RWPE2 (cell line): ENCODE data around the gene KLHDC10.

ENCODE experiments used
- ATAC-seq: fragments of 200-7000 bp; cut with Tn5 transposase; 3 replicates; pipeline ENCODE4 v1.9.1; 2021; ENCODE audit warnings: low read depth
- DNase-seq: peaks from one replicate; pipeline ENCODE4 v3.0.0-alpha.2; 2020; ENCODE audit warnings: low spot score
- H3K27ac ChIP-seq: fragments of 450-650 bp; 2 replicates; pipeline ENCODE4 v1.5.1; 2017; ENCODE audit warnings: mild to moderate bottlenecking; ENCODE audit not compliant: poor library complexity, severe bottlenecking
- H3K27me3 ChIP-seq: fragments of 250-450 bp; sonication (Bioruptor Pico); 2 replicates; pipeline ENCODE4 v1.5.1; 2021; ENCODE audit warnings: mild to moderate bottlenecking, moderate library complexity; ENCODE audit not compliant: insufficient read depth, poor library complexity, severe bottlenecking
- H3K36me3 ChIP-seq: fragments of 250-450 bp; sonication (Bioruptor Pico); 2 replicates; pipeline ENCODE4 v1.5.1; 2020; ENCODE audit warnings: low read depth, mild to moderate bottlenecking, moderate library complexity
- H3K4me1 ChIP-seq: fragments of 250-450 bp; sonication (Bioruptor Pico); 2 replicates; pipeline ENCODE4 v1.5.1; 2021; ENCODE audit warnings: mild to moderate bottlenecking, moderate library complexity; ENCODE audit not compliant: insufficient read depth, poor library complexity, severe bottlenecking
- H3K4me3 ChIP-seq: fragments of 250-450 bp; sonication (Bioruptor Pico); 2 replicates; pipeline ENCODE4 v1.5.1; 2021; ENCODE audit warnings: mild to moderate bottlenecking, moderate library complexity; ENCODE audit not compliant: severe bottlenecking
- H3K9me3 ChIP-seq: fragments of 250-450 bp; sonication (Bioruptor Pico); 2 replicates; pipeline ENCODE4 v1.5.1; 2021; ENCODE audit warnings: mild to moderate bottlenecking, moderate library complexity; ENCODE audit not compliant: severe bottlenecking
- TF ChIP-seq, protein P1 (sequence below): fragments of 450-650 bp; IDR thresholded peaks from one replicate; pipeline ENCODE4 v1.5.1; 2017; ENCODE audit warnings: mild to moderate bottlenecking, moderate library complexity; ENCODE audit not compliant: poor library complexity, severe bottlenecking

KLHDC10 gene

DNA sequence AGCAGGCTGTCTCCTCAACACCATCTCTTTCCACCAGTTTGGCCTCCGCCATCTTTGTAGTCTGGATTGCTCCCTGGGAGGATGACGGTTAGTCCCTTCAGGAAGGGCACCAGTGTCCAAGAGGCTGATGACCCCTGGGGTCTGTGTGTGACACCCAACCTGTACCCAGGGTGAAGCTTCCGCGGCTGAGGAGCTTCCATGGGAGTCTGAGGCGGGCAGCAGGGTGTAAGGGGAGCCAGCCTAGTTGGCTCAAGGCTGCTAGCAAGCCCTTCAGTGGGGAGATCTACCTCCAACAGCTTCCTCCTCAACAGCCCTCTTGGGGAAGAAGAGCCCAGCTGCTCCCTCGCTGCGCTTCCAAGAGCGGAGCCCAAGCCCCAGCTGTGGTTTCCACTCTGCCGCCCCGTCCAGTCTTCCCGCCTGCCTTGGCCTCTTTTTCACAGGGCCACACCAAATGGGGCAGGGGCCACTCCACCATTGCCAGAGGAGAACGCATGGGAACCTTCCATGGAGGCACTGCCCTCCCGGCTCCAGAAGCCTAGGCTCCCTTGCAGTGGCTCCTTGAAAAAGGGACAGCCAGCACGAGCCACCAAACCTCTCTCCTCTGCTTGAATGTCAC is 77.5 kb downstream of the KLHDC10 start:
- Histone ChIP-seq H3K9me3 (no peaks in the 10 kb centered on the region), H3K4me1 (peaks cover 12% of the 10 kb centered on the region), H3K4me3 (no peak overlapping the region), H3K27me3 (no peaks in the 10 kb centered on the region), H3K27ac (no peak overlapping the region), H3K36me3 (no peaks in the 10 kb centered on the region)
- DNase-seq (no peak), ATAC-seq (no peak)
- TF ChIP-seq, protein P1, sequence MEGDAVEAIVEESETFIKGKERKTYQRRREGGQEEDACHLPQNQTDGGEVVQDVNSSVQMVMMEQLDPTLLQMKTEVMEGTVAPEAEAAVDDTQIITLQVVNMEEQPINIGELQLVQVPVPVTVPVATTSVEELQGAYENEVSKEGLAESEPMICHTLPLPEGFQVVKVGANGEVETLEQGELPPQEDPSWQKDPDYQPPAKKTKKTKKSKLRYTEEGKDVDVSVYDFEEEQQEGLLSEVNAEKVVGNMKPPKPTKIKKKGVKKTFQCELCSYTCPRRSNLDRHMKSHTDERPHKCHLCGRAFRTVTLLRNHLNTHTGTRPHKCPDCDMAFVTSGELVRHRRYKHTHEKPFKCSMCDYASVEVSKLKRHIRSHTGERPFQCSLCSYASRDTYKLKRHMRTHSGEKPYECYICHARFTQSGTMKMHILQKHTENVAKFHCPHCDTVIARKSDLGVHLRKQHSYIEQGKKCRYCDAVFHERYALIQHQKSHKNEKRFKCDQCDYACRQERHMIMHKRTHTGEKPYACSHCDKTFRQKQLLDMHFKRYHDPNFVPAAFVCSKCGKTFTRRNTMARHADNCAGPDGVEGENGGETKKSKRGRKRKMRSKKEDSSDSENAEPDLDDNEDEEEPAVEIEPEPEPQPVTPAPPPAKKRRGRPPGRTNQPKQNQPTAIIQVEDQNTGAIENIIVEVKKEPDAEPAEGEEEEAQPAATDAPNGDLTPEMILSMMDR, result no peak

DNA sequence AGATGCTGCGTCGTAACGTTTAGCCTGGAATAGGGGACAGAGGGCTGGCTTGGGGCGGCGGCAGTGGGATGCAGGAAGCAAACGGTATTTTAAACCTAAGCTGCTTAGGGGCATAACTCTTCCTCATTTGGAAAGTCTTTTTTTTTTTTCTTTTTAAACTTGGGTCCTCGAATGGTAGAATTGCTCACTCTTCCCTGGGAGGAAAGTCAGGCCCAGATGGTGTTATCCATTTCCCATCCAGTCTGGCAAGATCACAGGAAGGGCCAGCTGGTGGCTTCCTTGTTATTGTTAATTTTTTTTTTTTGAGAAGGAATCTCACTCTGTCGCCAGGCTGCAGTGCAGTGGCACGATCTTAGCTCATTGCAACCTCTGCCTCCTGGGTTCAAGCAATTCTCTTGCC is 78.2 kb downstream of the KLHDC10 start:
- Histone ChIP-seq H3K4me1 (peaks cover 12% of the 10 kb centered on the region), H3K36me3 (no peaks in the 10 kb centered on the region), H3K4me3 (no peak overlapping the region), H3K9me3 (no peaks in the 10 kb centered on the region), H3K27me3 (no peaks in the 10 kb centered on the region), H3K27ac (no peak overlapping the region)
- DNase-seq, result no peak
- TF ChIP-seq, protein P1, result no peak
- no peak for ATAC-seq

DNA sequence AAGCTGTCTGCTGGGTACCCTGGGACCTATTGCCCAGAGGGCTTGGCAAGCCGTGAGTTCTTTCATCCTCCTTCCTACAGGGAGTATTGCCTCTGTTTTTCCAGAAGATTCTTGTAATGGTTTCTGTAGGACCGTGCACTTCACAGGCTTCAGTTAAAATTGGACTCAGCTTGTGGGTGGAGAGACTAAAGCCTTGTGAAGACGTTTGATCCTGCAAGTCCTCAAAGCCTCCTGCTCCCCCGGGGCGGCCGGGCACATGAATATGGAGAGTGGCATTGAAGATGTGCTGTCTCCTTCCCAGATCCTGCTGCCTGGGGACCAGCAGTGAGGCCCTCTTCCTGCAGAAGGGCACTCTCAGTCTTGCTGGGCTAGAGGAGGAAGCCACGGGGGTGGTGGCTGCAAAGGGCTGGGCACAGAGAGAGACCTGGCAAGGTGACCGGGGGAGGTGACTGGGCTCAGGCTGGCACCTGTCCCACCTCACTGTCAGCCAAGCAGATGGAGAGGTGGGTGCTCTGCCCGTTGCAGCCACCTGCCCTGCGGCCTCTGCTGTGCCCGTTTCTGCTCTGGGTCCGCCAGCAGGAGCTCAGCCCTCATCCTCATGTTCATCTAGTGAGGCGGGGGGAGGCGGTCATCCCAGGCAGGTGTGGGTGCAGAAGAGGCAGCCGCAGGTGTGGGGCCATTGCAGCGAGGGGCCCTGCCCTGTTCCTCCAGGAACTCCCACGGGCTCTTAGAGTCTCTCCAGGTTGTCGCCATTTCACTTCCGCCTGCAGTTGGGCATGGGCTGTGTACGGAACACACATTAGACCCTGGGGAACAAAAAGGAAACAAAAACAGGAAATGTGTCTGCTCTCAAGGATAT is 79.2 kb downstream of the KLHDC10 start:
- no peak for ATAC-seq
- DNase-seq, result no peak
- Histone ChIP-seq H3K4me1 (peaks cover 6% of the 10 kb centered on the region), H3K27me3 (no peaks in the 10 kb centered on the region), H3K4me3 (no peak overlapping the region), H3K27ac (no peak overlapping the region), H3K9me3 (no peaks in the 10 kb centered on the region), H3K36me3 (no peaks in the 10 kb centered on the region)
- TF ChIP-seq, protein P1, result no peak

DNA sequence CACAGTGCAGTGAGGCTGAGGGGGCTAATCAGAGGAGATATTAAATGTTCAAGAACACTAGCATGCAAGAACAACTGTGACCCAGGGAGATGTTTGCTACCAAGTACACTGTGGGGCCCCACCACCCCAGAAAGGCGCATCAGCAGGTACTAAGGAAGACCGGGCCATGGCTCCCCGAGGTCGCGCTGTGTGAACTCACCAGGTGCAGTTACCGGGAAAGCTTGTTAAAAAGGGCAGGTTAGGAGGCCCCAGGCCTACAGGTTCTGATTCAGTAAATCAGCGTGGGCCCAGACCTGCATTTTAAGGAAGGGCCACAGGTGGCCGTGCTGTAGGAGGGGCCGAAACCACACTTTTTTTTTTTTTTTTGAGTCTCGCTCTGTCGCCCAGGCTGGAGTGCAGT is 80.3 kb downstream of the KLHDC10 start:
- no peak overlapping the region for H3K4me3 ChIP-seq
- H3K27ac ChIP-seq, result no peak overlapping the region
- no peaks in the 10 kb centered on the region for H3K36me3 ChIP-seq
- TF ChIP-seq, protein P1, result no peak
- no peaks in the 10 kb centered on the region for H3K4me1 ChIP-seq
- no peak for DNase-seq
- no peaks in the 10 kb centered on the region for H3K27me3 ChIP-seq
- ATAC-seq, result no peak
- no peaks in the 10 kb centered on the region for H3K9me3 ChIP-seq
